Ishikawa (cell line): ENCODE results near the gene SRF.

Source experiments
- CEBPB ChIP-seq: IDR thresholded peaks from 2 replicates; pipeline ENCODE4 v1.6.1; 2012
- EP300 ChIP-seq: IDR thresholded peaks from 2 replicates; pipeline ENCODE4 v1.6.1; 2012; ENCODE audit warnings: borderline replicate concordance
- RAD21 ChIP-seq: IDR thresholded peaks from 2 replicates; pipeline ENCODE4 v1.6.1; 2012; ENCODE audit warnings: low read depth
- TAF1 ChIP-seq: IDR thresholded peaks from 2 replicates; pipeline ENCODE4 v1.6.1; 2012; ENCODE audit warnings: low read depth, mild to moderate bottlenecking
- TCF12 ChIP-seq: IDR thresholded peaks from 2 replicates; pipeline ENCODE4 v1.6.1; 2012; ENCODE audit warnings: low read depth
- TEAD4 ChIP-seq: IDR thresholded peaks from 2 replicates; pipeline ENCODE4 v1.6.1; 2012
- YY1 ChIP-seq: IDR thresholded peaks from 2 replicates; pipeline ENCODE4 v1.6.1; 2012; ENCODE audit warnings: low read depth
- ZBTB7A ChIP-seq: IDR thresholded peaks from 2 replicates; pipeline ENCODE4 v1.6.1; 2012; ENCODE audit warnings: low read depth
- TF ChIP-seq, protein P1 (sequence below): IDR thresholded peaks from 2 replicates; pipeline ENCODE4 v1.6.1; 2012
- TF ChIP-seq, protein P2 (sequence below): IDR thresholded peaks from 2 replicates; pipeline ENCODE4 v1.6.1; 2012; ENCODE audit warnings: low read depth, mild to moderate bottlenecking

DNA sequence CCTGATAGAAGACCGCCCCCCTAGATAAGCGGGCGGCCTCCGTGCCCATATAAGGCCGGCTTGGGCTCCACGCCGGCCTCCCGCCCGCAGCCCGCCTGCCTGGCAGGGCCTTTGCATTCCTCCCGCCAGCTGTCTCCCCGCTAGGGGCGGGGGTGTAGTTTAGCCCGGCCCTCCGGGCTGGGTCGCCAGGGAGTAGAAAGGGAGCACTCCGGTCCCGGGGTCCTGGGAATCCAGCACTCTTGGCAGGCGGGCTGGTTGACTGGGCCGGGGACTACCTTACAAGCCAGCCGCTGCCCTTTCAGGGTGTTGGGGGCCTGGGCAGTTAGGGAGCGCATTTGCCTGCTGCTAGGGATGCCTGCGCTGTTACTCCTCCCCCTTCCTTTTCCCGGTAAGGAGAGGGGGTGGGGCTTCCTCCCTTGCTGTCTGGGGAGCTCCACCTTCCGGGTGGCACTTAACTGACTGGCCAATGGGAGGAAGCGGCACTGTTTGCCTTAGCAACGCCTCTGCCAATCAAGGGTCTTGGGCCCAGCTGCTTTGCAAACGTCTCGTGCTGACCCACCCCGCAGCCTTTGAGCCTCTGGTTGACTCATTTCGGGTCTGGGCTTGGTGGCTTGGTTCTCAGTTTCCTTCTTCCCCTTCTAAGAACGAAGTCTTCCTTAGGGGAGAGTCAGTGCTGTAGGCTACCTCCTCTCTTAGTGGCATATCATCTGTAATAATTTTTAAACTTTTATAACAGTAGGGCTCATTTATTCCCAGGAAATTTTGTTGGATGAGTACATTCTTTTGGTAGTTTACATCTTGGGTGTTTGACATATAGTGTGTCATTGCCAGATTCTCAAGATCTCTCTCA is 3.4 kb downstream of the SRF start:
- TF ChIP-seq YY1 (no peak), TAF1 (0 out of 2 replicates have a peak, but pooled peaks have one; percentile 14), TEAD4 (peak; percentile 81), RAD21 (no peak), TCF12 (peak; percentile 61; the same call in 1 of the 2 replicates), CEBPB (no peak), EP300 (no peak), ZBTB7A (peak; percentile 46; the same call in 1 of the 2 replicates)
- TF ChIP-seq, protein P1, sequence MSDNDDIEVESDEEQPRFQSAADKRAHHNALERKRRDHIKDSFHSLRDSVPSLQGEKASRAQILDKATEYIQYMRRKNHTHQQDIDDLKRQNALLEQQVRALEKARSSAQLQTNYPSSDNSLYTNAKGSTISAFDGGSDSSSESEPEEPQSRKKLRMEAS, result peak; percentile 37; the same call in 1 of the 2 replicates
- TF ChIP-seq, protein P2, sequence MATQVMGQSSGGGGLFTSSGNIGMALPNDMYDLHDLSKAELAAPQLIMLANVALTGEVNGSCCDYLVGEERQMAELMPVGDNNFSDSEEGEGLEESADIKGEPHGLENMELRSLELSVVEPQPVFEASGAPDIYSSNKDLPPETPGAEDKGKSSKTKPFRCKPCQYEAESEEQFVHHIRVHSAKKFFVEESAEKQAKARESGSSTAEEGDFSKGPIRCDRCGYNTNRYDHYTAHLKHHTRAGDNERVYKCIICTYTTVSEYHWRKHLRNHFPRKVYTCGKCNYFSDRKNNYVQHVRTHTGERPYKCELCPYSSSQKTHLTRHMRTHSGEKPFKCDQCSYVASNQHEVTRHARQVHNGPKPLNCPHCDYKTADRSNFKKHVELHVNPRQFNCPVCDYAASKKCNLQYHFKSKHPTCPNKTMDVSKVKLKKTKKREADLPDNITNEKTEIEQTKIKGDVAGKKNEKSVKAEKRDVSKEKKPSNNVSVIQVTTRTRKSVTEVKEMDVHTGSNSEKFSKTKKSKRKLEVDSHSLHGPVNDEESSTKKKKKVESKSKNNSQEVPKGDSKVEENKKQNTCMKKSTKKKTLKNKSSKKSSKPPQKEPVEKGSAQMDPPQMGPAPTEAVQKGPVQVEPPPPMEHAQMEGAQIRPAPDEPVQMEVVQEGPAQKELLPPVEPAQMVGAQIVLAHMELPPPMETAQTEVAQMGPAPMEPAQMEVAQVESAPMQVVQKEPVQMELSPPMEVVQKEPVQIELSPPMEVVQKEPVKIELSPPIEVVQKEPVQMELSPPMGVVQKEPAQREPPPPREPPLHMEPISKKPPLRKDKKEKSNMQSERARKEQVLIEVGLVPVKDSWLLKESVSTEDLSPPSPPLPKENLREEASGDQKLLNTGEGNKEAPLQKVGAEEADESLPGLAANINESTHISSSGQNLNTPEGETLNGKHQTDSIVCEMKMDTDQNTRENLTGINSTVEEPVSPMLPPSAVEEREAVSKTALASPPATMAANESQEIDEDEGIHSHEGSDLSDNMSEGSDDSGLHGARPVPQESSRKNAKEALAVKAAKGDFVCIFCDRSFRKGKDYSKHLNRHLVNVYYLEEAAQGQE, result no peak
